Fibroblast of lung (primary cell): ENCODE results near the gene DNAJA3.

Experiments used
- EZH2 ChIP-seq: IDR thresholded peaks from 2 replicates; pipeline ENCODE4 v1.5.1; 2012; ENCODE audit warnings: low read length, control low read depth, mild to moderate bottlenecking; ENCODE audit errors: missing control alignments
- TF ChIP-seq, protein P1 (sequence below), 2 donors: IDR thresholded peaks in 1 of 2; conservative IDR thresholded peaks in 1 of 2; 1 replicate in 1 of 2; 2 replicates in 1 of 2; pipeline ENCODE4 v1.5.1; 2011 to 2012; ENCODE audit warnings: low read length in 2 of 2, control low read depth in 1 of 2, inconsistent platforms in 1 of 2, low read depth in 1 of 2, mild to moderate bottlenecking in 1 of 2

DNA sequence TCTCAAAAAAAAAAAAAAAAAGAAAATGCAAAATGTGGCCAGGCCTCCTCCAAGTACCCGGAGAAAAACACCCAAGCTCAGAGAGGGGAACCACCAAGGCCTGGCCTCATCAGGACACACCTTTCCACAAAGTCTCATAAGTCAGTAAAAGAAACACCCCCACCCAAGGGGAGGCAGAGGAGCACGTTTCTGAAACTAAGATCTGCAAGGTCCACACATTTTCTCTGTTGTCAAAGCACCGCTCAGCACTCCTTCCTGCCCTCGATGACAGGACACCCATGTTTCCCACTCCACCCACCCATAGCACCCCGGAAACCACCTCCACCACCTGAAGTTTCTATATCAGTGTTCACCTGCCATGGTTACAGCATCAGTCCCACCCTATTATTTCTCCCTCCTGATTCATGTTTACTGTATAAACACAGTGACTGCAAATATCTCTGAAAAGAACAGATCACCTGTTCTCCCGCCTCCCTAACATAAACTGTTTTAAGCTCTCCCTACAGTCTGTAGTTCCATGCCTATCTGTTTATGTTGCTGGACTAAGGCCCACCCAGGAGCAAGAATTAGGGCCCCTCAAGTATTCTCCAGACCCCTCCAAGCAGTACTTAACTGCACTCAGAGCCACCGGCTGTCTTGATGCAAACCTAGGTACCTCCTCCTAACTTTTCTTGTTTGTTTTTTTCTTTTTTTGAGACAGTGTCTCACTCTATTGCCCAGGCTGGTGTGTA lies 11.3 kb upstream of the DNAJA3 start:
- TF ChIP-seq, protein P1, sequence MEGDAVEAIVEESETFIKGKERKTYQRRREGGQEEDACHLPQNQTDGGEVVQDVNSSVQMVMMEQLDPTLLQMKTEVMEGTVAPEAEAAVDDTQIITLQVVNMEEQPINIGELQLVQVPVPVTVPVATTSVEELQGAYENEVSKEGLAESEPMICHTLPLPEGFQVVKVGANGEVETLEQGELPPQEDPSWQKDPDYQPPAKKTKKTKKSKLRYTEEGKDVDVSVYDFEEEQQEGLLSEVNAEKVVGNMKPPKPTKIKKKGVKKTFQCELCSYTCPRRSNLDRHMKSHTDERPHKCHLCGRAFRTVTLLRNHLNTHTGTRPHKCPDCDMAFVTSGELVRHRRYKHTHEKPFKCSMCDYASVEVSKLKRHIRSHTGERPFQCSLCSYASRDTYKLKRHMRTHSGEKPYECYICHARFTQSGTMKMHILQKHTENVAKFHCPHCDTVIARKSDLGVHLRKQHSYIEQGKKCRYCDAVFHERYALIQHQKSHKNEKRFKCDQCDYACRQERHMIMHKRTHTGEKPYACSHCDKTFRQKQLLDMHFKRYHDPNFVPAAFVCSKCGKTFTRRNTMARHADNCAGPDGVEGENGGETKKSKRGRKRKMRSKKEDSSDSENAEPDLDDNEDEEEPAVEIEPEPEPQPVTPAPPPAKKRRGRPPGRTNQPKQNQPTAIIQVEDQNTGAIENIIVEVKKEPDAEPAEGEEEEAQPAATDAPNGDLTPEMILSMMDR (conservative IDR thresholded peaks at IDR 0.05 in 1 of 2, IDR thresholded peaks at IDR 0.05 in 1 of 2; ENCODE audit: low read depth in 1 of 2, low read length in 2 of 2), result no peak
- no peak for TF ChIP-seq EZH2
